ENCODE data around the gene NFATC2IP. TPM values are rescaled to one million over a fixed set of nuclear protein-coding genes. Genes with fewer than 3 reads are reported as not detected.
A peak's percentile ranks its signal among the peaks of the same experiment; 100 is the strongest.

NFATC2IP gene
- total RNA-seq, 3 donors from 2014 or later, result 23.2 to 38.1 (median 27.9) TPM

- no peak for DNase-seq (ENCODE audit: low spot score in 2 of 2)
- H3K4me3 ChIP-seq, result no peak overlapping the region
- TF ChIP-seq POLR2A (IDR thresholded peaks at IDR 0.05) (no peak), POLR2AphosphoS5 (IDR thresholded peaks at IDR 0.05) (no peak)
- TF ChIP-seq, protein P1, sequence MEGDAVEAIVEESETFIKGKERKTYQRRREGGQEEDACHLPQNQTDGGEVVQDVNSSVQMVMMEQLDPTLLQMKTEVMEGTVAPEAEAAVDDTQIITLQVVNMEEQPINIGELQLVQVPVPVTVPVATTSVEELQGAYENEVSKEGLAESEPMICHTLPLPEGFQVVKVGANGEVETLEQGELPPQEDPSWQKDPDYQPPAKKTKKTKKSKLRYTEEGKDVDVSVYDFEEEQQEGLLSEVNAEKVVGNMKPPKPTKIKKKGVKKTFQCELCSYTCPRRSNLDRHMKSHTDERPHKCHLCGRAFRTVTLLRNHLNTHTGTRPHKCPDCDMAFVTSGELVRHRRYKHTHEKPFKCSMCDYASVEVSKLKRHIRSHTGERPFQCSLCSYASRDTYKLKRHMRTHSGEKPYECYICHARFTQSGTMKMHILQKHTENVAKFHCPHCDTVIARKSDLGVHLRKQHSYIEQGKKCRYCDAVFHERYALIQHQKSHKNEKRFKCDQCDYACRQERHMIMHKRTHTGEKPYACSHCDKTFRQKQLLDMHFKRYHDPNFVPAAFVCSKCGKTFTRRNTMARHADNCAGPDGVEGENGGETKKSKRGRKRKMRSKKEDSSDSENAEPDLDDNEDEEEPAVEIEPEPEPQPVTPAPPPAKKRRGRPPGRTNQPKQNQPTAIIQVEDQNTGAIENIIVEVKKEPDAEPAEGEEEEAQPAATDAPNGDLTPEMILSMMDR (IDR thresholded peaks at IDR 0.05), result no peak
- H3K36me3 ChIP-seq, result no peaks in the 10 kb centered on the region
- H3K27ac ChIP-seq, result no peak overlapping the region
- no peaks in the 10 kb centered on the region for H3K27me3 ChIP-seq
- H3K9me3 ChIP-seq, result no peaks in the 10 kb centered on the region
- H3K4me1 ChIP-seq, result no peaks in the 10 kb centered on the region
- intact Hi-C loops (cut with DNase I; ENCODE audit: low total_unique reads), result no loop called here
These were observed 17.6 kb upstream of the NFATC2IP start for GRCh38 chr16:28933171-28933570.

- intact Hi-C loops (cut with DNase I; ENCODE audit: low total_unique reads), result no loop called here
These were observed 15.4 kb upstream of the NFATC2IP start for GRCh38 chr16:28935346-28935745.

DNA sequence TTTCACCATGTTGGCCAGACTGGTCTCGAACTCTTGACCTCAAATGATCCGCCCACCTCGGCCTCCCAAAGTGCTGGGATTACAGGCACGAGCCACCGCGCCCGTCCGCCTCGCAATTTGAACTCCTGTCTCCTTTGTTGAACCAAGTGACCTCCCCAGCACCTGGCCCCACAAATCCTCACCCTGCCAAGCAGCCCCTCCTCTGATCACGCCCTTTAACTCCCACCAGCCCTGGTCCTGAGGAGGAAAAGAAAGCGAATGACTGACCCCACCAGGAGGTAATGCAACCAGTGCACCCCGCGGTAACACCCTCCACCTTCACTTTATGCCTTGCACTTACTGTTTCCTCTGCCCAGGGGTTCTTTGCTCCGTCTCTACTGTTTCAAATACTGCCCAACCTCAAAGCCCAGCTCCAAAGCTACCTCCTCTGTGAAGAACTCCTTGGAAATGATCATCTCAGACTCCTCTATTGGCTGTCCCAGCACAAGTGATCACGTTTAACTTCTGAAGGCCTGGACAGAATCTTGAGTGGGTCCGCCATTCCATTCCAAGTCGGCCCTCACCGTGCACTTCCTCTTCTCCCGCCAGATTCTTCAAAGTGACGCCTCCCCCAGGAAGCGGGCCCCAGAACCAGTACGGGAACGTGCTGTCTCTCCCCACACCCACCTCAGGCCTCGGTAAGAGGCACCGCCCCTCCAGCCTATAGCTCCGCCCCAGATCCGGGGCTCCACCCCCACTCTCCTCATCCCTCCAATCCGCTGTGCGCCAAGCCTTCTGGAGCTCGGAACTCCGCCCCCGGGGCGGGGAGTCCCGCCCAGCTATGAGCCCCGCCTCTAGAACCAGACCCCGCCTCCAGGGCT lies 14.6 kb upstream of the NFATC2IP start:
- Histone ChIP-seq H3K27me3 (no peaks in the 10 kb centered on the region), H3K27ac (no peak overlapping the region), H3K4me3 (peak overlapping the region; percentile 7 to 23 (median 22)), H3K9me3 (no peaks in the 10 kb centered on the region), H3K4me1 (no peaks in the 10 kb centered on the region), H3K36me3 (no peaks in the 10 kb centered on the region)
- intact Hi-C loops (cut with DNase I; ENCODE audit: low total_unique reads), result no loop called here
- no peak for TF ChIP-seq POLR2A (IDR thresholded peaks at IDR 0.05)
- TF ChIP-seq POLR2AphosphoS5 (IDR thresholded peaks at IDR 0.05), result no peak
- TF ChIP-seq, protein P1 (IDR thresholded peaks at IDR 0.05), result no peak
- peak; percentile 26 to 54 for DNase-seq (ENCODE audit: low spot score in 2 of 2)

More at GRCh38 chr16:28935346-28935745, 15.4 kb upstream of the NFATC2IP start:
- no peaks in the 10 kb centered on the region for H3K9me3 ChIP-seq
- TF ChIP-seq POLR2AphosphoS5 (IDR thresholded peaks at IDR 0.05) (no peak), POLR2A (IDR thresholded peaks at IDR 0.05) (no peak)
- TF ChIP-seq, protein P1 (IDR thresholded peaks at IDR 0.05), result no peak
- H3K27ac ChIP-seq, result no peak overlapping the region
- H3K36me3 ChIP-seq, result no peaks in the 10 kb centered on the region
- DNase-seq (ENCODE audit: low spot score in 2 of 2), result no peak
- H3K27me3 ChIP-seq, result no peaks in the 10 kb centered on the region
- H3K4me1 ChIP-seq, result no peaks in the 10 kb centered on the region
- no peak overlapping the region for H3K4me3 ChIP-seq

DNA sequence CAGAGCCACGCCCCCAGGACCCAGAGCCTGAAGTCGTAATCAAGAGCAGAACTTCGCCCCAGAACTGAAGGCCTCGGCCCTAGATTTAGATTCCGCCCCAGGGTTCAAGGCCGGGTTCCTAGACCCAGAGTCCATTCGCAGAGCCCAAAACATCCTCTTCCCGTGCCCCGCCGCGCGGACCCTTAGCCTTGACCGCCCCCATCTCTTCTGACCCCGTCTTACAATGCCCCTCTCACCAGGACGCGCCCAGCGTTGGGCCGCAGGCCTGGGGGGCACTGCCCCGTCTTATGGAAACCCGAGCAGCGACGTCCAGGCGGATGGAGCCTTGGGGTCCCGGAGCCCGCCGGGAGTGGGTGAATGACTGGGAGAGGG lies 14.0 kb upstream of the NFATC2IP start:
- peak overlapping the region in 1 of 3 donors; percentile 7 for H3K4me3 ChIP-seq
- H3K4me1 ChIP-seq, result no peaks in the 10 kb centered on the region
- no peaks in the 10 kb centered on the region for H3K27me3 ChIP-seq
- no peaks in the 10 kb centered on the region for H3K9me3 ChIP-seq
- no peak overlapping the region for H3K27ac ChIP-seq
- no peaks in the 10 kb centered on the region for H3K36me3 ChIP-seq
- TF ChIP-seq POLR2A (IDR thresholded peaks at IDR 0.05) (no peak), POLR2AphosphoS5 (IDR thresholded peaks at IDR 0.05) (no peak)
- TF ChIP-seq, protein P1 (IDR thresholded peaks at IDR 0.05), result no peak
- intact Hi-C loops (cut with DNase I; ENCODE audit: low total_unique reads), result no loop called here
- DNase-seq (ENCODE audit: low spot score in 2 of 2), result no peak

- H3K36me3 ChIP-seq, result no peaks in the 10 kb centered on the region
- no peak overlapping the region for H3K4me3 ChIP-seq
- TF ChIP-seq POLR2AphosphoS5 (IDR thresholded peaks at IDR 0.05), result no peak
- TF ChIP-seq, protein P1 (IDR thresholded peaks at IDR 0.05), result no peak
- TF ChIP-seq POLR2A (IDR thresholded peaks at IDR 0.05), result no peak
- DNase-seq (ENCODE audit: low spot score in 2 of 2), result no peak
- intact Hi-C loops (cut with DNase I; ENCODE audit: low total_unique reads), result no loop called here
- H3K9me3 ChIP-seq, result no peaks in the 10 kb centered on the region
- H3K27me3 ChIP-seq, result no peaks in the 10 kb centered on the region
- H3K27ac ChIP-seq, result no peak overlapping the region
- H3K4me1 ChIP-seq, result no peaks in the 10 kb centered on the region
These were observed 13.4 kb upstream of the NFATC2IP start for GRCh38 chr16:28937222-28937876.
